ENCODE measurements around the gene FBXL17. TPM values are rescaled to one million over a fixed set of nuclear protein-coding genes. Genes with fewer than 3 reads are reported as not detected.

FBXL17 gene
- total RNA-seq, 2 donors from 2014 or later = 5.9 to 9.1 TPM

DNA sequence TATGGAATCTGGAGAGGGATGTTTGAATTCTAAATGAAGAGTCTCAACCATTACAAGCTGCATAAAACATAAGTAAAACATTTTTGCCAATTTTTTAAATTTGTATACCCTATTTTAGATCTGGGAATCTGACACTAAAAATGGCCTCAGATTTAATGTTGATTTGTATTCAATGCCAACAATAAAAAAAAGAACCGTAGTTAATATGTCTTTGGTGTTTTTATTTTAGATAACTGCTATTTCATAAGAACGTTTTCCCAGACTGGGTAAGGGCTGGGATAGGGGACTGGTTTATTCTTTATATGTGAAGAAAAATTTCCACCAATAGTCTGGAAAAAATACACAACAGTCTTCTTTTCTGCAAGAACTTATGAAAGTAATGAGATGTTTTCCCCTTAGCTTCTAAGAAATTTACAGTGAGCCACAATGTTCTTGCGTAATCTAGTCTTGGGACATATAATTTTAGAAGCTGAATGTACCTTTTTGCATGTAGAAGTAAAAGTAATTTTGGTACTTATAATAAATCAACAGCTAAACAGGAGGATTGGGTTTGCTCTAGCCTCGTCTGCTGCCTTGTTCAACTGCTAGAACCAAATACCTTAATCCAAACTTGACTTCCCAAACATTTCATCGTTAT lies 466.6 kb downstream of the FBXL17 start:
- Mint-ChIP-seq H3K36me3 (ENCODE audit: low read depth) (no peaks in the 10 kb centered on the region), H3K27ac (no peak overlapping the region), H3K27me3 (no peaks in the 10 kb centered on the region), H3K9me3 (no peaks in the 10 kb centered on the region), H3K4me1 (peaks cover 15% of the 10 kb centered on the region), H3K4me3 (no peak overlapping the region)
- no peak for ATAC-seq (replicated peaks)

DNA sequence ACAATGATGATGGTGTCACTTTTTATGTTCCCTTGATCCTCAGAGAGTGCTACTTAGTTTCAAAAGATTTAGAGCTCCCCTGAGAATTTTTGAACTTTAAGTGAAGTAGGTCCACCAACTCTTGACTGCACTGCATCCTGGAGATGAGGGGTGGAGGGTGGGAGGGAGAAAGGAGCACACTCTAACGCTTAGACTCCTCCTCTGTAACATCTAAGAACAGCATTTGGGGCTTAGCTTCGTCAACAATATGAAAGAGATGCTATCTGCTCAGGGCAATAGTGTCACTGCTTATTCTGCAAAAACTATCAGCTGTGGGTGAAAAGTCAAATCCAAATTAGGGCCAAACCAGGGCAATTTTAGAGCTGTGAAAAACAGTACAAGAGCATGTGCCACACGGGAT lies 468.4 kb downstream of the FBXL17 start:
- ATAC-seq (replicated peaks) = no peak
- Mint-ChIP-seq H3K27me3 (no peaks in the 10 kb centered on the region), H3K9me3 (no peaks in the 10 kb centered on the region), H3K4me3 (no peak overlapping the region), H3K4me1 (peaks cover 5% of the 10 kb centered on the region), H3K27ac (no peak overlapping the region), H3K36me3 (ENCODE audit: low read depth) (no peaks in the 10 kb centered on the region)

DNA sequence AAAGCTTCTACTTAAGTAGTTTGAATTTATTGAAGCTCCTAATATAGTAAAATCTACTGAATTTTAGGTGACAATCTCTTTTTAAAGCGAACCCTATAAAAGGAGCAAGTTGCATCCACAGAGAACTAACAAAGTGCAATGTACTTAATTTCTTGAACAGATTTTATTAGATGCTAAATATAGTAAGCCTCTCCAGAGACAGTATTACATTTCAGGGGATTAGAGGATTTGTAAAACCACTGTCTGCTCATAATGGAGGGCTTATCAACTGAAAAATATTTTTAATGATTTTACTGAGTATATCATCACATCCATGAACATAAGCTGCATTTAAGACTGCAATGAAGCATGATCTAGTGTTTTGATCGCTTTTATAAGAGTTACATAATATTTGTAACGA lies 481.2 kb downstream of the FBXL17 start:
- H3K27ac Mint-ChIP-seq = no peak overlapping the region
- ATAC-seq (replicated peaks) = no peak
- no peaks in the 10 kb centered on the region for H3K4me1 Mint-ChIP-seq
- no peaks in the 10 kb centered on the region for H3K36me3 Mint-ChIP-seq (ENCODE audit: low read depth)
- peaks cover 3% of the 10 kb centered on the region for H3K9me3 Mint-ChIP-seq
- no peak overlapping the region for H3K4me3 Mint-ChIP-seq
- H3K27me3 Mint-ChIP-seq = no peaks in the 10 kb centered on the region

DNA sequence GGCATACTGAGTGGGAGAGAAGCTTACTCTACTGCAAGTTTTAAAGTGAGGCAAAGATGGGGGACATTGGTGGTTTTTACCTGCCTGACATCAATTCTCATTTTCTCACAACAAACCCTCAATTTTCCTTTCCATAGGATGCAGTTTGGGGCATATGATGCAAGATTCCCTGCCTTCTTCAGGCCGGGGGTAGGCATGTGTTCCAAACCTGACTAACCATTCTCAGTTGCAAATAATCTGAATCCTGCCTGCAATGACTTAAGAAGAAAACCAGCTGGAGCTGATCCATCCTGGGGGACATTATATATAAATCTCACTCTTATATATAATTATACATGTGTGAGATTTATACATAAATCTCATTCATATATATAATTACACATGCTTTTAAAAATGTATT lies 487.5 kb downstream of the FBXL17 start:
- no peak overlapping the region for H3K4me3 Mint-ChIP-seq
- no peaks in the 10 kb centered on the region for H3K36me3 Mint-ChIP-seq (ENCODE audit: low read depth)

DNA sequence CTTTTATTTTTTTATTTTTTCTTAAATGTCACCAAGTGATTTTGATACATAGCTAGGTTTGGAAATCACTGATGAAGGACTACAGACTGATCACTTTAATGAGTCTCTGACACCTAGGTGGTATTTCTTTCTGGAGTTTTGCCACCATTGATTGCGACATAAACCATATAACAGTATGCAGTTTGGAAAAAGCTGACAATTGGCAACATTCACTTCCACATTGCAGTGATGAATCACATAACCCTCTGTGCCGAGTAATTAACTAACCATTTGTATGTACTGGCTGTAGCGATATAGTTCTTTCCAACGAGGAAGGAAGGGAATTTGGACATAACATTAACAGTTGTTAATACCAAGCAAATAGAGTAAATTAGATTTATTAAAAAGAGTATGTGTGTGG lies 488.3 kb downstream of the FBXL17 start:
- H3K4me3 Mint-ChIP-seq = no peak overlapping the region
- no peak overlapping the region for H3K27ac Mint-ChIP-seq
- H3K4me1 Mint-ChIP-seq = no peaks in the 10 kb centered on the region
- no peaks in the 10 kb centered on the region for H3K9me3 Mint-ChIP-seq
- ATAC-seq (replicated peaks) = no peak
- H3K27me3 Mint-ChIP-seq = no peaks in the 10 kb centered on the region
- H3K36me3 Mint-ChIP-seq (ENCODE audit: low read depth) = no peaks in the 10 kb centered on the region

More for the DNA sequence above, 487.5 kb downstream of the FBXL17 start:
- no peak overlapping the region for H3K27ac Mint-ChIP-seq
- H3K4me1 Mint-ChIP-seq = no peaks in the 10 kb centered on the region
- no peaks in the 10 kb centered on the region for H3K27me3 Mint-ChIP-seq
- no peak for ATAC-seq (replicated peaks)
- H3K9me3 Mint-ChIP-seq = peaks cover 3% of the 10 kb centered on the region

DNA sequence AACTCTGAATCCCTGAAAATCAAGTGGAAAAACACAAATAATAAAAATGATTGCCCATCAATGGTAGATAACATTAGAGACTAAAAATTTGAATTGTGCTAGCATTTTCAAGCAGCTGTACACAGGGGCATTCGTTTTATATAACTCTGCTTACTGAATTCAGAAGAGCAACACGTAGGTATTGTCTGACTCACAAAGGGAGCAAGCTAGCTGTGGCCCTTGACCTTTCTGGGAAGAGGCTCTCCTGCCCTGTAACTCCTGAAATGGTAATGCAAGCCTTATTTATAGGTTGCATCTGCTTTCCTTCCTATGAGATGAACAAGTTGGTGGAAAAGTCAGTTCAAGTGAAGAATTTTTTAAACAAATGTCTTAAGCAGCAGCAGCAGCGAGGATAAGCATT lies 492.5 kb downstream of the FBXL17 start:
- Mint-ChIP-seq H3K27ac (no peak overlapping the region), H3K27me3 (no peaks in the 10 kb centered on the region)
- ATAC-seq (replicated peaks) = no peak

DNA sequence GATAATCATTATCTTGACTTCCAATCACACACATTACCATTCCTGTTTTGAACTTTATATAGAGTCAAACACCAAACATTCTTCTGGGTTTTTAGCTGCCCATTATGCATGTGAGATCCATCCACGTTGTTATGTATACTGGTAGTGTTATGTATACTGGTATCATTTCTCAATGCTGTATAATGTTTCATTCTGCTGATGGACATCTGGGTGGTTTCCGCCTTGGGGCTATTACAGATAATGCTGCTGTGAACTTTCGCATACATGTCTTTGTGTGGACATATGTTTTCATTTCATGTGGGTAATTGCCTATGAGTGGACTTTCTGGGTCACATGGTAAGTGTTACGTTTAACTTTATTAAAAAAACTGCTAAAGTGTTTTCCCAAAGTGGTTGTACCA lies 493.4 kb downstream of the FBXL17 start:
- ATAC-seq (replicated peaks) = no peak
- no peaks in the 10 kb centered on the region for H3K36me3 Mint-ChIP-seq (ENCODE audit: low read depth)

More for the DNA sequence above, 492.5 kb downstream of the FBXL17 start:
- Mint-ChIP-seq H3K4me1 (no peaks in the 10 kb centered on the region), H3K4me3 (no peak overlapping the region), H3K9me3 (no peaks in the 10 kb centered on the region), H3K36me3 (ENCODE audit: low read depth) (no peaks in the 10 kb centered on the region)

DNA sequence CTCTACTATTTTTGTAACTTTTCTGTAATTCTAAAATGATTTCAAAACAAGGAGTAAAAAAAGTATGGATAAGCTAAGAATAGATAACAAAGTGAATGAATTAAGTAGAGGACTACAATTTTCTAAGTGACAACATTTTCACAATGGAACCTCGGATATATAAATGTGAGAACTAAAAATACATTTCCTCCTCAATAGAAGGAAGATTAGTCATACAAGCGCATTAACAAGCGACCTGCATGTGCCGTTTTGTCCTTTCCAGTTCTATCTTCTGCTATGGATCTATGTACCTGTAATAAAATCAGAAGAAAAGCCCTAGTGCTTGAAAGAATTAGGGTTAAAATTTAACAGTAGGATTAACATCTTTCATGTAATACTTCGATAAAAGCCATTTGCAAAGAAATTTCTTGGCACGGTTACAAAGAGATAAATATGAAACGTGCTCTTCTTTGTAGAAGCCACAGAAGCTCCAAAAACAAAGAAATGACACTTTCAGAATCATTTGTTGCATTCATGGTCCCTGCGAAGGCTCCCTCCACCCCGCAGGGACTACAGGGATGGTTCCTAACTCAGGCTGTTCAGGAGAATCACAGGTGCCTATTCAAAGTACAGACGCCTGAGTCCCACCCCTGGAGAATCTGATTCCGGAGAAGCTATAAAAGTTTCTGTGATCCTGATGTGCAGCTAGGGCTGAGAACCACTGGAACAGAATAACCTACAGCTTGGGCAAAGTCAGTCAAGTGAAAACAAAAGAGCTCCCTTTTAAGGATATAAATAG lies 494.5 kb downstream of the FBXL17 start:
- H3K4me3 Mint-ChIP-seq = no peak overlapping the region
- no peak overlapping the region for H3K27ac Mint-ChIP-seq

More for the DNA sequence above, 493.4 kb downstream of the FBXL17 start:
- H3K27ac Mint-ChIP-seq = no peak overlapping the region
- H3K27me3 Mint-ChIP-seq = no peaks in the 10 kb centered on the region
- no peaks in the 10 kb centered on the region for H3K4me1 Mint-ChIP-seq
- no peak overlapping the region for H3K4me3 Mint-ChIP-seq
- no peaks in the 10 kb centered on the region for H3K9me3 Mint-ChIP-seq

DNA sequence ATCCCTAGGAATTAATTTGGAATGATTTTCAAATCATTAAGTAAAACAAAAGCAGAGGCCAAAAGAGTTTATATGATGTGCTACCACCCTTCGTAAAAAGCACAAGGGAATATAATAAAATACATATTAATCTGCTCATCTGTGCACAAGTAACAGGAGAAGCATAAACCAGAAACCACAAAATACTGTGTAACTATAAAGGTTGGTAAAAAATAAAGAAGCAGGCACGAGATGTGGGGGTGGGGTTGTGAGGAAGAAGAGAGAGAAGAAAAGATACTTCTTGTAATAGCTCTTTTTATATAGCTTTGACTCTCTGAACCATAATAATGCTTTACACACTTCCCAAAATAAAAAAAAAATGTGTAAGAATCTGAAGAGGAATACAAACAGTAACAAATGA lies 496.3 kb downstream of the FBXL17 start:
- no peaks in the 10 kb centered on the region for H3K9me3 Mint-ChIP-seq
- H3K36me3 Mint-ChIP-seq (ENCODE audit: low read depth) = peaks cover 6% of the 10 kb centered on the region
- no peak overlapping the region for H3K27ac Mint-ChIP-seq
- H3K4me1 Mint-ChIP-seq = no peaks in the 10 kb centered on the region
- no peak for ATAC-seq (replicated peaks)
- no peaks in the 10 kb centered on the region for H3K27me3 Mint-ChIP-seq
- no peak overlapping the region for H3K4me3 Mint-ChIP-seq

More for the DNA sequence above, 494.5 kb downstream of the FBXL17 start:
- ATAC-seq (replicated peaks) = no peak
- no peaks in the 10 kb centered on the region for H3K36me3 Mint-ChIP-seq (ENCODE audit: low read depth)
- no peaks in the 10 kb centered on the region for H3K4me1 Mint-ChIP-seq
- no peaks in the 10 kb centered on the region for H3K9me3 Mint-ChIP-seq
- H3K27me3 Mint-ChIP-seq = no peaks in the 10 kb centered on the region

DNA sequence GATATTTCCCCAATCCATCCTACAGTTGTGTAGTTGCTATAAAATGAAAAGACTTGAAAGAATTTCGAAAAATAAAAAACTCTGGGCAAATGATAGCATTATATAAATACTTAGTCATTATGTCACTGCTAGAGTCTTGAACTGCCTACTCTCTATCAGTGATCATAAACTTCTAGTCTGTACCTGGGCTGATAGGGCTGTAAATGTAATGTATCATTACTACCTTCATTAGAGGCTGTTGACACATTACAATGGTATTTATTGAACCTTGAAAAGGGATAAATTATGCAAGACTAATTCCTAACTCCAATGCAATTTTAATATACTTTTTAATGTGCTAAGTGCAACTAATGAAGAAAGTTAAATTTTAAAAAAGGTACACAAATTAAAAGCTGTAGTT lies 497.0 kb downstream of the FBXL17 start:
- Mint-ChIP-seq H3K27ac (no peak overlapping the region), H3K4me3 (no peak overlapping the region), H3K4me1 (no peaks in the 10 kb centered on the region), H3K36me3 (ENCODE audit: low read depth) (peaks cover 6% of the 10 kb centered on the region), H3K9me3 (no peaks in the 10 kb centered on the region), H3K27me3 (no peaks in the 10 kb centered on the region)
- ATAC-seq (replicated peaks) = no peak

DNA sequence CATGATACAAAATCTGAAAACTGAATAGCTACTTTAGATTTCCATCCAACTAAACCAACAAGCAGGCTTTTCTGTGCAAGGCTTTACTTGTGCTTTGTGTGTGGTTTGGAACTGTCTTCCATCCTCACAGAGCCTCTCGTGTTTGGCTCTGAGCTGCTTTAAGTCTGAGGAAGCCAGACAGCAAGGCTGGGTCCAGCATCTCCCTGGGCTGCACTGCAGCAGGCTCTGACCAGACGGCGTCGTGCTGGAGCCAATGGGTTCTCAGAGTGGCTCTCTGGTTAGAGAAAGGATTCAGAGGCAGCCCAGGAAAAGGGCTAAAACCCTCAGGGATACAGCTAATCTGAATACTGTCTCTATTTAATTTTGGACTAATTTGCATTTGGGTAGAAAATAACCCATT lies 503.2 kb downstream of the FBXL17 start:
- no peak for ATAC-seq (replicated peaks)
- Mint-ChIP-seq H3K27me3 (no peaks in the 10 kb centered on the region), H3K9me3 (no peaks in the 10 kb centered on the region), H3K27ac (no peak overlapping the region), H3K36me3 (ENCODE audit: low read depth) (peaks cover 6% of the 10 kb centered on the region), H3K4me3 (no peak overlapping the region), H3K4me1 (no peaks in the 10 kb centered on the region)

DNA sequence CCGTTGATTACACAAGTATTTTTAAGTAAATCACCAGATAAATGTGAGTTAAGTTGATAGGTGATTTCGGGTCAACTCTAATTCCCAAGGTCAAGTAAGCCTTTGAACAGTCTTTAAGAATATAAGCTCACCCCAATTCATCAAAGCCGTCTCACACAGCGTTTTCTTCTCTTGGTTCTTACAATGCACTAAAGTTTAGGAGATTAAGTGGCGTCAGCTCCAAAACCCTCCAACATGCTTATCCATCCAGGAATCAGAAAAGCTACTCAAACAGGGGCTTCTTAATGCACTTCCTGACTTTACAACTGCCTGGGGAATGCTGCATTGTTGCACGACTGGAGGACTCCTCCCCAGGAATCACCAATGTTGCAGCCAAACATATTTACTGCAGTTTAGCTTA lies 505.0 kb downstream of the FBXL17 start:
- H3K36me3 Mint-ChIP-seq (ENCODE audit: low read depth) = peaks cover 5% of the 10 kb centered on the region
- ATAC-seq (replicated peaks) = no peak
- no peak overlapping the region for H3K4me3 Mint-ChIP-seq
- H3K27ac Mint-ChIP-seq = no peak overlapping the region
- H3K4me1 Mint-ChIP-seq = peaks cover 4% of the 10 kb centered on the region
- no peaks in the 10 kb centered on the region for H3K27me3 Mint-ChIP-seq
- H3K9me3 Mint-ChIP-seq = no peaks in the 10 kb centered on the region

DNA sequence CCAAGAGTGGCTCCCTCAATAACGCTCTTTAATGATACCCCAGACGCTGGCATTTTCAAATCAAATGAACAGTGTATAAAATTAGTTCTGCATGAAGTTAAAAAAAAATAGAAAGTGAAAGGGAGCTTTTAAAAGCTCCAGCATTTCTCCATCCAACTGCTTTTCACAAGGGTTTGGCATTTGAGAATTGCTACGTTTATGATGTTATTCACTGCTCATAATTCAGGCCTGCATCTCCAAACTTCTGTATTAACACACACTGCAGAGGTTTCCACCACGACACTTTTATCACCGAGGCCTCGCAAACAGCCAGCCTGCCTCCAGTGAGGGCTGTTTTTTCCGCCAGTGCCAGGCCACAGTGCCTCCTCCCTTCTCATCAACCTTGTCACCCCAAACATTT lies 505.6 kb downstream of the FBXL17 start:
- Mint-ChIP-seq H3K9me3 (no peaks in the 10 kb centered on the region), H3K36me3 (ENCODE audit: low read depth) (no peaks in the 10 kb centered on the region), H3K27ac (no peak overlapping the region), H3K4me3 (no peak overlapping the region), H3K27me3 (no peaks in the 10 kb centered on the region), H3K4me1 (peaks cover 4% of the 10 kb centered on the region)
- ATAC-seq (replicated peaks) = no peak

DNA sequence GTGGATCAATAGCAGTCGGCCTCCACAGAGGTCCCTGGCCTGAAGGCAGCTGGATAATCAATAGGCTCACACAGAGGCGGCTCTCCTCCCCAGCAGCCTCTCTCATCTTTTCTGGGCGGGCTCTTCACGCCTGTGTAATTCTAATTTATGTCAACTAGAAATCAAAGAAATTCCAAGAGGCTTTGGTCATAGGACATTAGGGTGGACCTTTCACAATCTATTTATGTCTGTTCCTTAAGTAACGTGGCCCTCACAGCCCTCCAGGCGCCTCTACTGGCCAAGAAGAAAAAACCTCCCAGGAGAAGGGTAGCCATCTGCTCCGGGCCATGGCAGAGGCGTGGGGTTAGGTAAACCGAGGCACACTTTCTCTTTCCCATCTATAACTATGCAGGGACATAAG lies 506.1 kb downstream of the FBXL17 start:
- H3K27me3 Mint-ChIP-seq = no peaks in the 10 kb centered on the region
- no peaks in the 10 kb centered on the region for H3K36me3 Mint-ChIP-seq (ENCODE audit: low read depth)
- H3K4me1 Mint-ChIP-seq = peaks cover 4% of the 10 kb centered on the region
- H3K4me3 Mint-ChIP-seq = no peak overlapping the region
- H3K9me3 Mint-ChIP-seq = no peaks in the 10 kb centered on the region
- no peak overlapping the region for H3K27ac Mint-ChIP-seq
- ATAC-seq (replicated peaks) = no peak

DNA sequence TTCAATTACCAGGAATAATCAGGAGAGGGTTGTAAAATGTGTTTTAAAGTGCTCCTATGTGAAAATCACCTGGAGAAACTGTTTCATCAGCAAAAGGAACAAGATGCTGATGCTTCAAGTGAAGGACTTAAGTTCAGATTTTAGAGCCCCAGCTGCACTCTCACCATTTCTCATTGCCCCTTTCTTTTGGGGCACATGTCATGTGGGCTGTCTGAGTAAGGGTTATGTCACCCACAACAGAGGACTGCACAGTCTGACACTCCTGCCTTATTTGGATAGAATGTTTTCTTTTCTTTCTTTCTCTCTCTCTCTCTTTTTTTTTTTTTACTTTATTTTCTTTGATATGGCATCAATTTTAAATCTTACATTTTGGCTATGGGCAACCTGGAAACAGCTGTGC lies 507.1 kb downstream of the FBXL17 start:
- H3K27ac Mint-ChIP-seq = no peak overlapping the region
- H3K27me3 Mint-ChIP-seq = no peaks in the 10 kb centered on the region
- no peaks in the 10 kb centered on the region for H3K36me3 Mint-ChIP-seq (ENCODE audit: low read depth)
- no peaks in the 10 kb centered on the region for H3K9me3 Mint-ChIP-seq
- H3K4me3 Mint-ChIP-seq = no peak overlapping the region
- peak; percentile 45 for ATAC-seq (replicated peaks)
- H3K4me1 Mint-ChIP-seq = peaks cover 4% of the 10 kb centered on the region

Measured in activated T-helper 17 cell treated with anti-CD3 and anti-CD28 coated beads, Interleukin-2, amount 50 U/mL, for 72 hours (primary cell).